Hematopoietic multipotent progenitor cell treated with erythropoietin and hydrocortisone succinate and interleukin-3 and kit ligand, for 15 days (in vitro differentiated cells): ENCODE data around the gene ADNP2.

Experiments
- DNase-seq: peaks from one replicate; pipeline ENCODE4 v3.0.0-alpha.2; 2015; ENCODE audit warnings: low spot score

Gene ADNP2

DNA sequence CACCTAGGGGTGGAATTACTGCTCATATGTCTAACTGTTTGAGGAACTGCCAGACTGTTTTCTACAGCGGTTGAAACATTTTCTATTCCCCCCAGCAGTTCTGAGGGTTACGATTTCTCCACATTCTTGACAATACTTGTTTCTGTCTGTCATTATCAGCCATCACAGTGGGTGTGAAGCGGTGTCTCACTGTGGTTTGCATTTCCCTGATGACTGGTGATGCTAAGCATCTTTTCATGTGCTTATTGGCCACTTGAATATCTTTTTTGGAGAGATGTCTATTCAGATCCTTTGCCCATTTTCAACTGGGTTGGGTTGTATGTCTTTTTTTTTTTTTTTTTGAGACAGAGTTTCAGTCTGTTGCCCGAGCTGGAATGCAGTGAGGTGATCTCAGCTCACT is 63.0 kb downstream of the ADNP2 start:
- no peak for DNase-seq

GRCh38 chr18:80173060-80173459 is 64.0 kb downstream of the ADNP2 start:
- DNase-seq = no peak

- DNase-seq = no peak
Measured at GRCh38 chr18:80175451-80176204, 66.6 kb downstream of the ADNP2 start.

- no peak for DNase-seq
Measured at GRCh38 chr18:80176334-80177073, 67.4 kb downstream of the ADNP2 start.

DNA sequence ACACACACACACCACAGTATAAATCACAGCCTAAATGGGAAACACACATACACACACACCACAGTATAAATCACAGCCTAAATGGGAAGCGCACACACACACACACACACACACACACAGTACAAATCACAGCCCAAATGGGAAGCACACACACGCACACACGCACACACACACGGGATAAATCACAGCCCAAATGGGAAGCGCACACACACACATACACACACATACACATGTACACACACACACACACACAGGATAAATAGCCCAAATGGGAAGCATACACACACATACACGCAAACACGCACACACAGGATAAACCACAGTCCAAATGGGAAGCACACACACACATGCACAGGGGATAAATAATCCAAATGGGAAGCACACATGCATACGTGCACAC is 68.1 kb downstream of the ADNP2 start:
- DNase-seq = no peak

- no peak for DNase-seq
Measured at GRCh38 chr18:80178935-80179818, 70.1 kb downstream of the ADNP2 start.

GRCh38 chr18:80179857-80180558 is 70.9 kb downstream of the ADNP2 start:
- DNase-seq = no peak

DNA sequence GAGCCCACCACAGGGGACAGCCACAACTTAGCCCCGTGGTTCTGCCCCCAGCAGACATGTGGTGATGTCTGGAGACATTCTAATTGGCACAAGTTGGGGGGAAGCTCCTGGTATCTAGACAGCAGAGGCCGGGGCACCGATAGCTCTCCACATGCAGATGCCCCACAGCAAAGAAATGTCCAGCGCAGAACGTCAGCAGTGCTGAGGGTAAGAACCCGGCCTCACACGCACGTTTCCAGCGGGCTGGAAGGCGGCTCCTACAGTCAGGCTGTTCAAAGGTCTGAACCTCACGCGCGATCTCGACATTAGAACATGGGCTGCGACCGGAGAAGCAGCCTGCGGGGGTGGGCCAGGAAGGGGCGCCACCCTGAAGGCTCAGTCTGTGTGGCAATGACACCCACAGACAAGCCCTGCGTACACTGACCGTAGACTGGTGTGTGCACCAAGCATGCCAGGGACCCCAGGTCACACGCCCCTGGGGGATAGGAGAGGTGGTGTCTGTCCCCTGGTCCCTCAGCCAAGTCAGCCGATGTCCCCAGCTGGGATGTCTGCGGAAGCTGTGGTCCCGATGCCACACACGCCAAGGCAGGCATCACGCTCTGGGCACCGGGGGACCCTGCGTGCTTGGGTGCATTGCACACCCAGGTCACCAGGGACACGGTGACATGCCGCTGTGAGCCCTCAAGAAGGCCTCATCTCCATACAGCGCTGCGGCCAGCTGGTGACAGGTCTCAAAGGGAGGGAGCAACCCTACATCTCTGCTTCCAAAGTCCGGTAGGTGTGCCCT is 71.9 kb downstream of the ADNP2 start:
- DNase-seq = no peak

DNA sequence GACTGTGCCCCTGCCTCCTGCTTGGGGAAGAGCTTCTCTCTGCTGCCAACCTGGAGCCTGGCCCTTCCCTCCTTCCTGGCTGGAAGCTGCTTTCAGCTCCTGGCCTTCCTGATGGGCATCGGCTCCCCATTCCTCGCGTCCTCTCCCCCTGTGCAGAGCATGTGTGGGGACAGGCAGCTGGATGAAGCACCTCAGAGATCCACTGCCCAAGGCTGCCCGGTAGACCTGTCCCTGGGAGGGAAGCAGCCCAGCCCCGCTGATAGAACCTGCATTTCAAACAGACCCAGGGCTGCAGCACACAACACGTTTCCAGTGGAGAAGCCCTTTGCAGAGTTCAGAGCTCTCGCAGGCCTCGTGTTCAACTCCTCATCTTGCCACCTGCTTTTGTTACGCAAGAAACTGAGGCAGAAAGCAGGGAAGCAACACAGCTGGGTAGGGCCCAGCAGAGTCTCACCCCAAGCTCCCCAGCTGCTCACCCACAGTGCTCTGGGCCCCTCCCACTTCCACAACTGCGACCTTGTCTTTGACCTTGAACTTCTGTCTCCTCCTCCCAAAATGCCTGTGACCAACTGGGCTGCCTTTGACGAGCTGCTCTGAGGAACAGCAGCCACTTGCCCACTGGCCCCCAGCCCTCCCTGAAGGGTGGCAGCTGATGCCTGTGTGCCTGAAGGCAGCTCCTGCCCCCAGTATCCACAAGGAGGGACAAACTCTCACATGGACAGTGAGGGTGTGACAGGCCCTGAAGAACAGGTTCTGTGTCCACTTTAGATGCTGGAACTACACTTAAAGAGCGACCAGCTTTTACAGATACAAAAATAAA is 72.8 kb downstream of the ADNP2 start:
- DNase-seq = no peak

GRCh38 chr18:80182855-80183254 is 73.8 kb downstream of the ADNP2 start:
- DNase-seq = no peak

GRCh38 chr18:80183273-80184050 is 74.4 kb downstream of the ADNP2 start:
- no peak for DNase-seq

DNA sequence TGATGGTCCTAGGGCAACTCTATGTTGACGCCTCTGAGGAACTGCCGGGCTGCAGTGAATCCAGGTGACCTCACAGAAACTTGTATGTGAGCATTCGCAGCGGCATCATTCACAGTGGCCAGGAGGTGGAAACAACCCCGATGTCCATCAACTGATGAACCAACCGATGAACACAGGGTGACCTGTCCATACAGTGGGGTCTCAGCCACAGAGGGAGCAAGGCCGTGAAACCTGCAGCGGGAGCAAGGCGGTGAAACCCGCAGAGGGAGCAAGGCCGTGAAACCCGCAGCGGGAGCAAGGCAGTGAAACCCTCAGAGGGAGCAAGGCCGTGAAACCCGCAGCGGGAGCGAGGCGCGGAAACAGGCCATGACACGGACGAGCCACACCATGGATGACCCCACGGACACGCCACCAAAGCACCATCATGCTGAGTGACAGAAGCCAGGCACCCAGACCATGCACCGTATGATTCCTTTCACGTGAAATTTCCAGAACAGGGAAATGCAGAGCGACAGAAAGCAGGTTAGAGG is 75.2 kb downstream of the ADNP2 start:
- DNase-seq = no peak

DNA sequence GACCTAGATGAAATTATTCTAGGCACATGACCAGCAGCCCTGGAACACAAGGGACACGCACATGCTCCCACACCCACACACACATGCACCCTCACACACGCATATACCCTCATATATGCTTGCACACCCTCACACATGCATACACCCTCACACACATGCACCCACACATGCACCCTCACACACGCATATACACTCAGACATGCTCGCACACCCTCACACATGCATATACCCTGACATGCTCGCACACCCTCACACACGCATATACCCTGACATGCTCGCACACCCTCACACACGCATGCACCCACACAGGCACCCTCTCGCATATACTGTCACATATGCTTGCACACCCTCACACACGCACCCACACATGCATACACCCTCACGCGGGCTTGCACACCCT is 76.5 kb downstream of the ADNP2 start:
- DNase-seq = no peak

DNA sequence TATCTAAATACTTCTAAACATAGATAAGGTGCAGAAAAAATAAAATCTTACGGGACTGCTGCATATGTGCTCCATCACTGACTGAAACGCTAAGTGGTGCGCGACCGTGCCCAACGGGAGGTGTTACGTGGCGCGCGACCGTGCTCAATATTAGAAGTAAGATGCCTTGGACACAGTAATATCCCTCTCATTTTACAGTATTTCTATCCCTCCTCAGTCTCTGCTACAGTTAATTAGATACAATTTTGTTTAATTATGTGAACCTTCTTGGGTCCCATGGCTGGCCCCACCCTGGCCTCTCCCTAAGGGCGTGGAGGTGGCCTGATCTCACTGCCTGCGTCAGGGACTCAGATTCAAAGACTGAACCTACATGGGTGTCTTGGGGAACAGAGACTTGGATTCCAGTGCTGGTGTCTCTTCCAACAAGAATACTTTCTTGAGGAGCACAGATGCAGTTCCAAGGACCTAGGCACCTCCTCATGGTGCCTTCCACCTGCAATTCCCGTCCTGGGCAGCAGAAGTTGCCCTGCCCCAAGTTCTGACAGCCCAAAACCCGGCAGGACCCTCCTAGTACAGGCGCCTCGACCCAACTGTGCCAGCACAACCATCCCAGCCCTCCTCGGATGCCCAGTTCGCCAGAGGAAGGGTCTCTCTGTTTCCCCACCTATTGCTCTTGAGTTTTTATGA is 79.0 kb downstream of the ADNP2 start:
- no peak for DNase-seq

- no peak for DNase-seq
Measured at GRCh38 chr18:80188643-80189530, 79.8 kb downstream of the ADNP2 start.

- DNase-seq = no peak
Measured at GRCh38 chr18:80189531-80189865, 80.4 kb downstream of the ADNP2 start.
